SK-N-SH treated with all-trans-retinoic acid at 6 μM for 48 hours (cell line): ENCODE results near the gene OSM.

Source experiments
- PPARA ChIP-seq: fragments of 250-450 bp; sonication (Bioruptor Pico); IDR thresholded peaks from 2 replicates; pipeline ENCODE4 v1.5.0; 2020; ENCODE audit warnings: mild to moderate bottlenecking, borderline replicate concordance
- TOX ChIP-seq: fragments of 250-450 bp; sonication (Bioruptor Pico); IDR thresholded peaks from 2 replicates; pipeline ENCODE4 v1.8.0; 2021; ENCODE audit warnings: mild to moderate bottlenecking, moderate library complexity, borderline replicate concordance

- TF ChIP-seq TOX (CRISPR knock-in tag) (no peak), PPARA (CRISPR knock-in tag) (no peak)
Observed at GRCh38 chr22:30293026-30293425, 26.4 kb upstream of the OSM start.
